GOT3 (cell line): ENCODE data around the gene GOLGA3.
"Not testable (repeated sequence)": the region's sequence is repeated elsewhere in the genome, so short reads cannot be mapped to it uniquely, and the experiment has no call there.

Experiments
- DNase-seq: peaks from one replicate; lab custom pipeline; 2025; ENCODE audit warnings: mixed read lengths; lab: John Stamatoyannopoulos, UW

Gene GOLGA3

DNA sequence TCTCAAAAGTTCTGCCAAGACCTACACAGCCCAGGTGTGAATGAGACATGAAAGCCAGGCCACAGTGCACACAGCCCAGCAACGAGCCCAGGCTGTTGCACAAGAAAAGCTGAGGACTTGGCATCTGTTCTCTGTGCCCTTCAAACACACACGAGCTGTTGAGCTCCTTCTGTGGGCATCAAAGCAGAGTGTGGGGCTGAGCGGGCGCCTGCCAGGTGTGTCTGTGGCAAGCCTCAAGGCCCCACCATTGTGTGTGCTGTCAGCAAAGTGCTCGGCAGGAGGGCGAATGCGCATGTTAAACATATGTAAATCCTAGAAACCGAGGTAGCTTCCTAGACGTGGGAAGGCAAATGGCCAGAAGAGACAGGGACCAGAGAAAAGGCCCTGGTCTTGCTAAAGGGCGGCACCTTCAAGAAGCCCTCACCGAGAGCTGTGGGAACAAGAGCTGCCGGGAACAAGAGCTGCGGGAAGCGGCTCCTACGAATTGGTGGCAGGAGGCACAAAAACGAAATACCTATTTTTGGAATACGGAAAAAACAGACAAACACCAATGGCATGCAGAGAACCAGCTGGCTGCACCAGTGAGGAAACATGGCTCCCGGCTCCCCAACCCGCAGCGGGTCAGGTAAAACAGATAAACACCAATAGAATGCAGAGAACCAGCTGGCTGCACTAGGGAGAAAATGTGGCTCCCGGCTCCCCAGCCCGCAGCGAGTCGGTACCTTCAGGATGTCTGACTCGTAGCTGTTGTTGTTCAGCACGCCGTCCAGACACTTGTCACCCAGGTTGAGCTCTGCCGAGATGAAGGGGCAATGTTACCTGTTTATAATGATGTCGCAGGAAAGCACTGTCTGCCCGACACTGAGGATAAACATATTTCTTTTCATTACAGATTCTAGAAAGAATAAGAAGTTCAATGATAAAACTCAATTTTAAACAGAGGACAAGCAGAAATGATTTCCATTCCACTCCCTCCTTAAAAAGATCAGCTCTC lies 19.0 kb upstream of the GOLGA3 start:
- no peak for DNase-seq

- not testable (repeated sequence) for DNase-seq
Observed at GRCh38 chr12:132844681-132845080, 16.0 kb upstream of the GOLGA3 start.

GRCh38 chr12:132842449-132843045 lies 13.9 kb upstream of the GOLGA3 start:
- no peak for DNase-seq

DNA sequence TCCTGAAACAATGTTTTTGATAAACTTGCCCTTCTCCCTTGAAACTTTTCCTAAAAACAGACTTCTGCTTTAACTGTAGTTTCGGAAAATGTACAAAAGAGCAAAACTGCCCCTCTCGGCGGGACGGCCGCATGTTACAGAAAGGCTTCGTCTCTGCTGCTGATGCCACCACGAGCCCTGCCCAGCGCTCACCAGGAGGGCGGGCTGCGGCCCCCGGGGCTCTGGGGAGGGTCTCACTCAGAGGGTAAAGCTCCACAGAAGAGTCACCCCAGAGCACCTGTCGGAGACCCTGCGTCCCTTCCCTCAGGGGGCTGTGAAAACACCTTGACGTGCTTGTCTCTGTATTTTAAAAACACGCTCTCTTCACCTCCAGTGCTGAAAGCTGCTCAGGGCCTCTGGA lies 12.5 kb upstream of the GOLGA3 start:
- no peak for DNase-seq

DNA sequence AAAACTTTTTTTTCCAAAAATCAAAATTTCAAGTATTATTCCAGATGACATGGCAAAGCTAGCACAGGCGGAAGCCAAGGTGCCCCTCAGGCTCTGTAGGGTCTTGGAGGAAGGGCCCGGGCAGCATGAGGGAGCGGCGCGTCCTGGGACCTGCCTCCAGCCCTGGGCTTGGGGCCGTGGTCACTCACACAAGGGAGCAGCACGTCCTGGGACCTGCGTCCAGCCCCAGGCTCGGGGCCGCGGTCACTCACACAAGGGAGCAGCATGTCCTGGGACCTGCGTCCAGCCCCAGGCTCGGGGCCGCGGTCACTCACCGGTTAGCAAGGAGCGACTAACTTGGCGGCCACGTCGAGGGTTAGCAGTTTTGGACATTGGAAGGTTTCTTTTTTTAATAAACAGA lies 11.9 kb upstream of the GOLGA3 start:
- DNase-seq, result no peak

DNA sequence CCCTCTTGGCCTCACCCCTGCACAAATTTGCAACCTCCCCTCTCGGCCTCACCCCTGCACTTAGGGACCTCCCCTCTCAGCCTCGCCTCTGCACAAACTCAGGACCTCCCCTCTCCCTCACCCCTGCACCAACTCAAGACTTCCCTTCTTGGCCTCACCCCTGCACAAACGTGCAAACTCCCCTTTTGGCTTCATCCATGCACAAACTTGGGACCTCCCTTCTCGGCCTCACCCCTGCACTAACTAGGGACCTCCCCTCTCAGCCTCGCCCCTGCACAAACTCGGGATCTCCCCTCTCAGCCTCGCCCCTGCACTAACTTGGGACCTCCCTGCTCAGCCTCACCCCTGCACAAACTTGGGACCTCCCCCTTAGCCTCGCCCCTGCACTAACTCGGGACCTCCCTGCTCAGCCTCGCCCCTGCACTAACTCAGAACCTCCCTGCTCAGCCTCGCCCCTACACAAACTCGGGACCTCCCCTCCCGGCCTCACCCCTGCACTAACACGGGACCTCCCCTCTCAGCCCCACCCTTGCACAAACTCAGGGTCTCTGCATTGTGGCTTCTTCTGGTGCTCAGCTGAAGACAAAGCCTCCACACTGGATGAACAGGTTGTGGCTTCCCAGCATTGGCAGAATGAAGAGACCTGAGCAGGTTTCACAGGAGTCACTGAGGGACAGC lies 11.0 kb upstream of the GOLGA3 start:
- no peak for DNase-seq

GRCh38 chr12:132838410-132839080 lies 9.9 kb upstream of the GOLGA3 start:
- no peak for DNase-seq

- no peak for DNase-seq
Observed at GRCh38 chr12:132837693-132838409, 9.2 kb upstream of the GOLGA3 start.

- no peak for DNase-seq
Observed at GRCh38 chr12:132836795-132837331, 8.2 kb upstream of the GOLGA3 start.

DNA sequence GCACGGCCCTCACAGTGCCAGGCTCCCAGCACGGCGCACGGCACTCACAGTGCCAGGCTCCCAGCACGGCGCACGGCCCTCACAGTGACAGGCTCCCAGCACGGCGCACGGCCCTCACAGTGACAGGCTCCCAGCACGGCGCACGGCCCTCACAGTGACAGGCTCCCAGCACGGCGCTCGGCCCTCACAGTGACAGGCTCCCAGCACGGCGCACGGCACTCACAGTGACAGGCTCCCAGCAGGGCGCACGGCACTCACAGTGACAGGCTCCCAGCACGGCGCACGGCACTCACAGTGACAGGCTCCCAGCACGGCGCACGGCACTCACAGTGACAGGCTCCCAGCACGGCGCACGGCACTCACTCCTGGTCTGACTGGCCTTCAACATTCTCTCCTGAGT lies 7.6 kb upstream of the GOLGA3 start:
- not testable (repeated sequence) for DNase-seq

- no peak for DNase-seq
Observed at GRCh38 chr12:132835076-132836025, 6.7 kb upstream of the GOLGA3 start.

GRCh38 chr12:132834181-132834711 lies 5.6 kb upstream of the GOLGA3 start:
- DNase-seq, result no peak

DNA sequence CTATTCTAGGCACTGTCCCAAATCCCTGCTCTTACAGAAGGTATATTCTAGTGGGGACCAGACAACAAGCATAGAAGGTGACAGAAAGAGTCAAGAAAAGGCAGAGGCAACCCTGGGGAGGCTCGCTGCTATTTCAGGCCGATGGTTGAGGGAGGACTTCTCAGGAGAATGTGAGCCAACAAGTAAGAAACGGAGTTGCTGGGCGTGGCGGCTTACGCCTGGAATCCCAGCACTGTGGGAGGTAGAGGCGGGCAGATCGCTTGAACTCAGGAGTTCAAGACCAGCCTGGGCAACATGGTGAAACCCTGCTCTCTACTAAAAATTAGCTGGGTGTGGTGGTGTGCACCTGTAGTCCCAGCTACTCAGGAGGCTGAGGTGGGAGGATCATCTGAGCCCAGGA lies 4.7 kb upstream of the GOLGA3 start:
- DNase-seq, result no peak

- no peak for DNase-seq
Observed at GRCh38 chr12:132831771-132832170, 3.1 kb upstream of the GOLGA3 start.

- no peak for DNase-seq
Observed at GRCh38 chr12:132827763-132828703, 636 bp downstream of the GOLGA3 start.

DNA sequence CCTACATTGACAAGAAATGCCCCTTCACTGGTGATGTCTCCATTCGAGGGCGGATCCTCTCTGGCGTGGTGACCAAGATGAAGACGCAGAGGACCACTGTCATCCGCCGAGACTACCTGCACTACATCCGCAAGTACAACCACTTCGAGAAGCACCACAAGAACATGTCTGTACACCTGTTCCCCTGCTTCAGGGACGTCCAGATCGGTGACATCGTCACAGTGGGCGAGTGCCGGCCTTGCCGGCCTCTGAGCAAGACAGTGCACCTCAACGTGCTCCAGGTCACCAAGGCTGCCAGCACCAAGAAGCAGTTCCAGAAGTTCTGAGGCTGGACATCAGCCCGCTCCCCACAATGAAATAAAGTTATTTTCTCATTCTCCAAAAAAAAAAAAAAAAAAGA lies 2.8 kb downstream of the GOLGA3 start:
- DNase-seq, result no peak

- DNase-seq, result no peak
Observed at GRCh38 chr12:132825089-132825488, 3.6 kb downstream of the GOLGA3 start.

DNA sequence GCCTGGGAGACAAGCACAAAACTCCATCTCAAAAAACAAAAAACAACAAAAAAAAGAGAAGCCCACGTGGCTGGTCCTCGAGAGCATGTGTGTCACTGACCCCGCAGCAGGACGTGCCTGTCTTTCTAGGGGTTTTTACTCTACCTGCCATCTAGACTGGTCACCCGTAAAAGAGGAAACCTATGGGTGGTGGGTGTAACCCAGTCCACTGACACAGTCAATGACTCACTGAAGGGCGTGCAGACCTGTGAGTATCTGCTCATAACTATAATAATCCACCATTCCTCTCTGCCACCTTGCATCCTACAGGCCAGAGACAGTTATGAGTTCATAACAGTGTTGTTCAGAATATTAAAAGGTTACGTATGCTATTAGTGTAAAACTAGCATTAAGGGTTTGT lies 4.6 kb downstream of the GOLGA3 start:
- DNase-seq, result no peak

- no peak for DNase-seq
Observed at GRCh38 chr12:132818562-132818961, 10.1 kb downstream of the GOLGA3 start.
